Neural crest cell (in vitro differentiated cells): Measurements from ENCODE around the gene SORBS1. TPM values are rescaled to one million over a fixed set of nuclear protein-coding genes. Genes with fewer than 3 reads are reported as not detected.

Source experiments
- DNase-seq: peaks from one replicate; pipeline ENCODE4 v3.0.0; 2021; ENCODE audit warnings: low read depth, mixed read lengths, low spot score
- H3K27ac Mint-ChIP-seq: one replicate; pipeline ENCODE4 v1.8.0; 2021; ENCODE audit warnings: mild to moderate bottlenecking, mixed read lengths; ENCODE audit not compliant: unreplicated experiment
- H3K27me3 Mint-ChIP-seq: 2 replicates; pipeline ENCODE4 v1.8.0; 2021; ENCODE audit warnings: low read depth, mild to moderate bottlenecking, mixed read lengths
- H3K36me3 Mint-ChIP-seq: 2 replicates; pipeline ENCODE4 v1.8.0; 2021; ENCODE audit warnings: low read depth, mild to moderate bottlenecking, mixed read lengths
- H3K4me1 Mint-ChIP-seq: 2 replicates; pipeline ENCODE4 v1.8.0; 2021; ENCODE audit warnings: mixed read lengths
- H3K4me3 Mint-ChIP-seq: one replicate; pipeline ENCODE4 v1.8.0; 2021; ENCODE audit warnings: mild to moderate bottlenecking, mixed read lengths
- H3K9me3 Mint-ChIP-seq: 2 replicates; pipeline ENCODE4 v1.8.0; 2021; ENCODE audit warnings: mixed read lengths
- CTCF ChIP-seq: fragments of 200-600 bp; sonication (generic); conservative IDR thresholded peaks from 2 replicates; pipeline ENCODE4 v1.5.0; 2021; ENCODE audit warnings: antibody characterized with exemption, mild to moderate bottlenecking
- total RNA-seq: library from RNA; stranded (reverse); gene quantifications from 2 replicates; pipeline ENCODE4 v1.2.1, GENCODE V29; 2021

SORBS1 gene
- total RNA-seq, 1 donor from 2014 or later = 15.3 TPM

GRCh38 chr10:95388539-95388938 lies 172.6 kb downstream of the SORBS1 start:
- peaks cover 42% of the 10 kb centered on the region for H3K4me1 Mint-ChIP-seq
- peak overlapping the region; percentile 19 for H3K27ac Mint-ChIP-seq
- no peaks in the 10 kb centered on the region for H3K9me3 Mint-ChIP-seq
- no peaks in the 10 kb centered on the region for H3K36me3 Mint-ChIP-seq
- no peaks in the 10 kb centered on the region for H3K27me3 Mint-ChIP-seq
- no peak overlapping the region for H3K4me3 Mint-ChIP-seq
- DNase-seq = no peak
- TF ChIP-seq CTCF = no peak

- H3K36me3 Mint-ChIP-seq = no peaks in the 10 kb centered on the region
- H3K27me3 Mint-ChIP-seq = no peaks in the 10 kb centered on the region
- no peak overlapping the region for H3K4me3 Mint-ChIP-seq
- H3K4me1 Mint-ChIP-seq = peaks cover 42% of the 10 kb centered on the region
- no peaks in the 10 kb centered on the region for H3K9me3 Mint-ChIP-seq
- no peak for TF ChIP-seq CTCF
- no peak for DNase-seq
- H3K27ac Mint-ChIP-seq = no peak overlapping the region
Observed at GRCh38 chr10:95388109-95388471, 173.1 kb downstream of the SORBS1 start.

GRCh38 chr10:95384011-95384704 lies 177.0 kb downstream of the SORBS1 start:
- H3K9me3 Mint-ChIP-seq = no peaks in the 10 kb centered on the region
- no peaks in the 10 kb centered on the region for H3K27me3 Mint-ChIP-seq
- TF ChIP-seq CTCF = no peak
- peaks cover 22% of the 10 kb centered on the region for H3K4me1 Mint-ChIP-seq
- peaks cover 2% of the 10 kb centered on the region for H3K36me3 Mint-ChIP-seq
- no peak for DNase-seq
- no peak overlapping the region for H3K4me3 Mint-ChIP-seq
- H3K27ac Mint-ChIP-seq = no peak overlapping the region

GRCh38 chr10:95382596-95382995 lies 178.6 kb downstream of the SORBS1 start:
- DNase-seq = no peak
- Mint-ChIP-seq H3K4me3 (no peak overlapping the region), H3K4me1 (peaks cover 18% of the 10 kb centered on the region), H3K27ac (no peak overlapping the region), H3K36me3 (peaks cover 2% of the 10 kb centered on the region), H3K9me3 (no peaks in the 10 kb centered on the region), H3K27me3 (no peaks in the 10 kb centered on the region)
- no peak for TF ChIP-seq CTCF

- Mint-ChIP-seq H3K36me3 (peaks cover 2% of the 10 kb centered on the region), H3K4me1 (peaks cover 14% of the 10 kb centered on the region), H3K4me3 (no peak overlapping the region), H3K9me3 (no peaks in the 10 kb centered on the region), H3K27me3 (no peaks in the 10 kb centered on the region), H3K27ac (no peak overlapping the region)
- DNase-seq = no peak
- no peak for TF ChIP-seq CTCF
Observed at GRCh38 chr10:95382174-95382573, 179.0 kb downstream of the SORBS1 start.
